HG03457 (cell line): ENCODE results near the gene SEMA5A.

Source experiments
- ATAC-seq: cut with Tn5 transposase; IDR thresholded peaks from one replicate; pipeline ENCODE4 v1.9.1; 2021; ENCODE audit warnings: moderate number of reproducible peaks; ENCODE audit not compliant: unreplicated experiment

The SEMA5A gene

GRCh38 chr5:9342161-9342787 lies 203.6 kb downstream of the SEMA5A start:
- ATAC-seq: no peak

GRCh38 chr5:9340085-9340484 lies 205.8 kb downstream of the SEMA5A start:
- no peak for ATAC-seq

GRCh38 chr5:9339206-9339818 lies 206.6 kb downstream of the SEMA5A start:
- ATAC-seq: no peak

- ATAC-seq: no peak
Measured at GRCh38 chr5:9338796-9339195, 207.1 kb downstream of the SEMA5A start.

DNA sequence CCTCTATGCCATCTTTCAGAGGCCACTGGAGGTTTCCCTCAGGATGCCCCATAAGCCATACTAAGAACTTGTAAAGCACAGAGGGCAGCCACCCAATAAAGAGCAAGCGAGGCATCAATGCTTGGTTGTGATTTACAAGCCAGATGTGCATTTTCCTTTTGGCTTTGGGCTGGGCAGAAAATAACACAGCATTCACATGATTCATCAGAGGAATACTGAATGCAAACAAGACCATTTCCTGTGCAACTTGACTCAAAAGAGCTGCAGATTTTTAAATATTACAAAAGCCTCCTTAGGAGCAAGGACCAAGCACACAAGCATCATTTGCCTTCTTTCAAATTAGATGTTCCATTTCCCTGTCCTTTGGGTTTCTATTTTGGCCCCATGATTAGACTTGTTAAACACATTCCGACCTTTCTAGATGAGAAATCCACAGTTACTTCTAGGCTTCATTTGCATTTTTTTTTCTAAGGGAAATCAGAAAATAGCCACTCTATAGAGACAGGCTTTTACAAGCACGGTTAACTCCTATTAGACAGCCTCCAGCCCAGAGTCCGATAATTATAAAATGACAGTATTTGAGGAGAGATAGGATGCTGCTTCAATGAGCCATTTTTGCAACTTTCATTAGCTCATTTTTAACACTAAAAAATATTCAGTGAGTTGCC lies 207.8 kb downstream of the SEMA5A start:
- no peak for ATAC-seq

- no peak for ATAC-seq
Measured at GRCh38 chr5:9335754-9336495, 209.9 kb downstream of the SEMA5A start.

DNA sequence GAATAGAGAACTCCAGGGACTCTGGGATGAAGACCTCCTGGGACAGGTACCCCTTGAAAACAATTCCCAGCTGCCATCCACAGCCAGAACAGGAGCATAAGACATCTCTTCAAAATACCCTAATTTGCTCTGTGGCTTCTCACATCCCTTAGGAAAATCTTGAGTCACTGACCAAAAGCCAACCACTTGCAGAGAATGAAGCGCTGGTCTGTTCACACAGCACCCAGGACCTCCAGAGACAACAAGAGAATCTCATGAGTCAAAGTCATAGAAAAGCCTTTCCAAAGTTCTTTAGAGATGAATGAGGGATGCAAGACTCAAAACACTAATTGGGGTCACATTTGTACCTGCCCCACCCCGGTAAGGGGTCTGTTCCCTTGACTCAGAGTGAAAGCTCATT lies 210.6 kb downstream of the SEMA5A start:
- no peak for ATAC-seq

GRCh38 chr5:9332026-9332425 lies 213.8 kb downstream of the SEMA5A start:
- no peak for ATAC-seq

DNA sequence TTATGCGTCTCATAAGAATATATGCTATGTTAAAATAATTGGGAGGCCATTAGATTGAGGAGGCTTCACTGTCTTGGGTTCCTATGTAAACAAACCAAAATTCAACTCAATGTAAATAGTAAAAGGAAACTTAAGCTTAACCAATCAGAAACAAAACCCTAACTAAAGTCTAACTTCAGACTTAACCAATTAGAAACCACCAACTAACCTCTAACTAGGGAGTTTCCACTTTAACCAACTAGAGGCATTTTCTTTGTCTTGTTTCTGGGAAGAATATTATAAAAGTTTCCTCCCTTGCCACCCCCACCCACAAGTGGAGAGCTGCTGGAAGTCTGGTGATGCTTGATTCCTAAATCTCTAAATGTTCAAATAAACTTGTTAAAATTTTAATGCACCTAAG lies 214.5 kb downstream of the SEMA5A start:
- no peak for ATAC-seq

DNA sequence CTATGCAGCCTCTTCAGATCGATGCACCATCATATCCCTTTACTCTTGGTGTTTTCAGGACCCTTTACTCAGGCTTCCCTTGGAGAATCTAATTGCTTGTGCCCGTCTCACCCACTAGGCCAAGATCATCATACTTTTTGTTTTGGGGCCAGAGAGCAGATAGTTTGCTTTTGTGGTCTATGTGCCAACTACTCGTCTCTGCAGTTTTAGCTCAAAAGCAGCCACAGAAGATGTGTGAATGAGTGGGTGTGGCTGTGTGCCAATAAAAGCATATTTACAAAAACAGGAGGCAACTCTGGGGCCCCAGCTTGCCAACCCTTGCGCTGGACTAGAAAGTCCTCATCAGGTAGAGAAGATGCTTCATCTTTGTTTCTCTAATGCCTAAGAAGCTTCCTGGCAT lies 216.8 kb downstream of the SEMA5A start:
- ATAC-seq: no peak

- no peak for ATAC-seq
Measured at GRCh38 chr5:9325549-9325948, 220.3 kb downstream of the SEMA5A start.

- ATAC-seq: no peak
Measured at GRCh38 chr5:9324348-9325077, 221.4 kb downstream of the SEMA5A start.

DNA sequence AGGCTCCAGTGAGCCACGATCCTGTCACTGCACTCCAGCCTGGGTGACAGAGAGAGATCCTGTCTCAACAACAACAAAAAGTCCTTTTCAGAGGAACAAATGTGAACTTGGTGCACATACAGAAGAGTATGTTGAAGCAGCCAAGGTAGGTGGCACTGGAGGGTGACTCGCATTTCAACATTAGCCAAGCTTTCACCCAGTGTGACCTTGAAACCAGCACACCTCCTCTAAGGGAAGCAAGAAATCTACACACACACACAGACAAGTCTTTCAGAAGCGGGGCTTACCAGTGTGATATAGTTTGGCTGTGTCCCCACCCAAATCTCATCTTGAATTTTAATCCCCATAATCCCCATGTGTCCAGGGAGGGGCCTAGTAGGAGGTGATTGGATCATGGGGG lies 225.2 kb downstream of the SEMA5A start:
- ATAC-seq: no peak

- no peak for ATAC-seq
Measured at GRCh38 chr5:9318031-9318430, 227.8 kb downstream of the SEMA5A start.

GRCh38 chr5:9316733-9317132 lies 229.1 kb downstream of the SEMA5A start:
- ATAC-seq: no peak

DNA sequence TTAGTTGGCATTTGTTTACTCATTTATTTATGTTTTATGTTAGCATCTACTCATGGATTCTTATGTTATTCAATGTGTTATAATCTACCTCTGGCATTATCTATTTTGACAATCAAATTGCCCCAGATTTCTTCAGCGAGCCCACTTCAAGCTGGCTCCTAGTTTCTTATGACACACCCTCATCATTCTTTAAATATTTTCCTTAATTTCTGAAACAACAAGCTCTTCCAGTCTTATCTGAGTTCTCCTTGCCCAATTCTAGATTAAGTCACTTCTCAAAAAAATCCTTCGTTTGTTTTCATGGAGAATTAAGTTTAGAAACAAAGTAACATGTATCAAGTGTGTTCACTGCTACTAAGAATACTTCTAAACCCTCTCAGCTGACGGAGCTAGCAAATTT lies 229.8 kb downstream of the SEMA5A start:
- ATAC-seq: no peak

- no peak for ATAC-seq
Measured at GRCh38 chr5:9314558-9314957, 231.3 kb downstream of the SEMA5A start.

DNA sequence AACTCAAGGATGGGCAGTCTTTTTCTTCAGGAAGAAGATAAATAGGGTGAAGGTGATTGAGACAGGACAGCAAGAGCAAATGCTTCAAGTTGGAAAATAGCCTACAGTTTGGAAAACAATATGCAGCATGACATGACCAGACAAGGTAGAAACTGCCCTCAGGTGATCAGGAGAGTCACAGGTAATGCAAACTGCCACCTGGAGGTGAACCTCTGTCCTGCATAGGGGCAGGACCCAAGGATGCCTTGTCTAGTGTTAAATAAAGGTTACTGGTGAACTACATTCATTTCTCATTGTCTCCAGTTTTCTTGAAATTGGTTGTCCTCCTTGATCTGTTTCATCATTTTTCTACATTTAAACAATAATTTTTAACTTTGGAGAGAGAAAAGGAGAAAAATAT lies 232.1 kb downstream of the SEMA5A start:
- ATAC-seq: no peak

DNA sequence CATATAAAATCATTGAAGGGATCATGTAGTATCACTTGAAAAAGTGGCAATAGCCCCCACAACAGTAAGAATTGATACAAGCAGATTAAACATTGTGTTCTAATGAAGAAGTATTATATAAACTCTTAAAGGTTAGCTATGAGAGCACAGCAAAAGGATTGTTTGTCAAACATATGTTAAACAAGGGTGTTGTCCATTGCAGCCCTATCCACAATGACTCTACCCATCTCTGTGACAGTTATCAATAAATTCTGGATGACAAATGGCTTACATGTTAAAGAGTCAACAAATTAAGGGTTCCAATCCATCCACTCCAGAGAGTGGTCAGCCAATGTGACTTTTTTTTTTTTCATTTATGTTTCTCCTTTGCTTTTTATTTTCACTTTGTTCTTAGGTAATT lies 238.7 kb downstream of the SEMA5A start:
- ATAC-seq: no peak

- ATAC-seq: no peak
Measured at GRCh38 chr5:9302218-9302617, 243.7 kb downstream of the SEMA5A start.

GRCh38 chr5:9301200-9301599 lies 244.7 kb downstream of the SEMA5A start:
- no peak for ATAC-seq
